Stimulated activated CD4-positive, alpha-beta T cell treated with anti-CD3 and anti-CD28 coated beads, TNF-alpha, amount 100 ng/mL, for 1 hour (primary cell): ENCODE results near the gene CEACAM18.
"Not testable (repeated sequence)": the region's sequence is repeated elsewhere in the genome, so short reads cannot be mapped to it uniquely, and the experiment has no call there.

ENCODE experiments used
- DNase-seq, 3 donors: peaks; one replicate each; pipeline ENCODE4 v3.0.0-alpha.2; 2020; ENCODE audit warnings: low read depth in 3 of 3, low spot score in 1 of 3

The CEACAM18 gene

GRCh38 chr19:51460164-51460992, 18.0 kb upstream of the CEACAM18 start:
- DNase-seq, result no peak

DNA sequence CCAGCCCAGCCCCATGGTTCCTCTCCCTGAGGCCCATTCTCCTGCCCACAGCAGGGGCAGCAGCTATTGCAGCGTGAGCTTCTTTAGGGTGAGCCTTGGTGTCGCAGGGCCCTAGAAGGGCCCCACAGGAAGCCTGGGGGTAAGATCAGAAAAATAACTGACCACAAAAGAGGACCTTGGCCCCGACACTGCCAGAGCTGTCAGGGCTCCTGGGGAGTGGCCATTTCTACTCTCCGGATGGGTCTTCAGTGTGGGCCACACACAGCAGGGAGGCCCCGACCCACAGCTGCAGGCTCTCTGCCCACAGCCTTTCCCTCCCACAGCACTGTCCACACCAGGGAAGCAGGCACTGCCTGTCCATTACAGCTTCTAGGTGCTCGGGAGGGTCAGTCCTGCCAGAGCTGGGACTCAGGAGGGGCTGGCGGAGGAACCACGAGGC, 16.6 kb upstream of the CEACAM18 start:
- DNase-seq, result no peak

GRCh38 chr19:51462276-51462675, 16.1 kb upstream of the CEACAM18 start:
- DNase-seq, result no peak

DNA sequence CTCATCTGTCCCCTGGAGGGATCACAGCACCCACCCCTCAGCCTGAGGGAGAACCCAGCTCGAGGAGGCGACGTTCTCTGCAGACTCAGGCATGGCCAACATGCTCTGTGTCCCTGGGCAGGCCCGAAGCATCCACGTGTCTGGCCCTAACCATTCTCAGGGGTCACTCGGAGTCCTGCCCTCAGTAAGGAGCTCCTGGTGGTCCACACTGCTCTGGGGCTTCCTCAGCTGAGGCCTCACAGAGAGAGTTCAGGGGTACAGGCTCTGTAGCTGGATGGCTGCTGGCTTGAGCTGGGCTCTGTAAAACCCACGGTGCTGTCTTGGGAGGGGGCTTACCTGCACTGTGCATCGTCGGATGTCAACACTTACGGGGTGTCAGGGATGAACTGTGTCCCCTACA, 15.7 kb upstream of the CEACAM18 start:
- DNase-seq, result no peak

GRCh38 chr19:51463976-51464581, 14.3 kb upstream of the CEACAM18 start:
- not testable (repeated sequence) for DNase-seq

DNA sequence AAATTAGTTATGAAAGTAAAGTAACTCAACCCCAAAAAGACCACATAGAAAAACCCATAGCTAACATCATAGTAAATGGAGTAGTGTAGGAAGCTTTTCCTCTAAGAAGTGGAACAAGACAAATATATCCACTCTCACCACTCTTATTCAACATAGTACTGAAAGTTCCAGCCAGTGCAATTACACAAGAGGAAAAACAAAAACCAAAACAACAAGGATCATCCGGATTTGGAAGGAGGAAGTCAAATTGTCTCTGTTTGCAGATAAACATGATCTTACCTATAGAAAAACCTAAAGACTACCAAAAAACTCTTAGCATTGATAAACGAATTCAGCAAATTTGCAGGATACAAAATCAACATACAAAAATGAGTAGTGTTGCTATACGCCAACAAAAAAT, 11.6 kb upstream of the CEACAM18 start:
- no peak for DNase-seq

DNA sequence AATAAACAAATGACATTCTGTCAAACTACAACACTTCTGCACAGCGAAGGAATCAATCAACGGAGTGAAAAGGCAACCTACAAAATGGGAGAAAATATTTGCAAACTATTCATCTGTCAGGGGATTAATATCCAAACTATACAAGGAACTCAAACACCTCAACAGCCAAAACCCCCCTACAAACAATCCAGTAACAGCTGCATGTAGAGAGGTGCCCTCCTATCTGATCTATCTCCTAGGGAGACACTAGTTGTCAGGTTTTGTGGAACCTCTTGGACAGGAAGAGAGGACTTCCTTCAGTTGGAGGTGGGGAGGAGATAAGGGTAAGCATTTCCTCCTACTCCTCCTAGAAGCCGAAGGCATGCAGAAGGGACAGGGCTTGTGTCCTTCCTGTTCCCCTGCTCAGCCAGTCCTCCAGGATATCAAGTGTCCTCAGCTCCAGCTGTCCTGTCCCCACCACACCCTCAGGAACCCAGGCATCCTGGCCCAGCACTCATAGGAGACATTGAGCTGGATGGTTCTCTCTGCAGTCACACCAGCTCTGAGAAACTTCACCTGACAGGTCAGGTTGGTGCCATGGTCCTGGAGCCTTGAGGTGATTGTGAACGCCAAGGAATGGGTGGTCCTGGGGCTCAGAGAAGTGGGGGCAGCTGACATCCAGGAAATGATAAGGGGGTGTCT, 10.3 kb upstream of the CEACAM18 start:
- DNase-seq, result no peak

DNA sequence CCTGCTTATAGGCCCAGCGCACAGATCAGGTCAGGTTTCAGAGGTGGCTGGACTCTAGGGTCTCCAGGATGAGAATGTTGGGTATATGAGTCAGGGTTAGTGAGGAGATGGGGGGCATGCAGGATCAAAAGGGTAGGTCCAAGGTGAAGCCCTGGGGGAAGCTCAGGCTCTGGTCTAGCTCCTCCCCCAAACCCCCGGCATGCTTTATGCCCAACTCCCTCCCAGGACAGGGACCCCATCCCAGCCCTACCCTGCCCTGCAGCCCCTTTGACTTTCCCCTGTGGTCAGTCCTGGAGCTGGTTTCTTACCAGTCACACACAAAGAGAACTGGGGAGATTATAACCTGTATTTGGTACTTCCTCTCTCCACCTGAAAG, 9.8 kb upstream of the CEACAM18 start:
- no peak for DNase-seq

DNA sequence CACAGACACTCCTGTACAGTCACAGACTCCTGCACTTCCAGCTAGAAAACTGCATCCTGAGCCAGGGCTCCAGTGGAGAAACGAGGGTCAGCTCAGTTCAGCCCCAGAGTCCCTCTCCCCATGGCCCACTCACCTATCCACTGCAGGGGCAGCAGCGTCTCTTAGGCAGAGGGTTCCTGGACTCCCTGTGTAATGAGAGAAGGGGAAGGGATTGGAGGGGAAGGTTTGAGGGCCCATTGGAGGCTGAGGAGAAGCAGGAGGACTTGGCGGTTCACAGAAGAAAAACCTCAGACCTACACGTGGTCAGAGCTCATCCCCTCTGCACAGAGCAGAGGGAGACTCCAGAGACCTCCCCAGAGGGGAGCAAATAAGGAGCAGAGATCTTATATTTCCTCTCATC, 9.2 kb upstream of the CEACAM18 start:
- no peak for DNase-seq

DNA sequence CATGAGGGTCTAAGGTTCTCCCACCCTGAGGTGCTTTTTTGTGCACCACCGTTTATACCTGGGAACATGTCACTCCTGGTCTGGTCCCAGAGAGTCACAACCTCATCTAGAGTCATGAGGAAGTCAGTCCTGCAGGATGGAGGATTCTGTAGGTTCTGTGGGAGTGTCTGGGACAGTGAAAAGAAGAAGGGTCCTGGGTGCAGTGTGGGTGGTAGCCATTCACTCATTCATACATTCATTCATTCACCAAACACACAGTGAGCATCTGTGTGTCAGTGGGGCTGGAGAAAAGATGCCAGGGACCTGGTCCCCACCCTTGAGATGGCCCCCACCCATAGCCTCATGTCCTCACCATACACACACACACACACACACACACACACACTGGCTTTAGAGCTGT, 8.7 kb upstream of the CEACAM18 start:
- no peak for DNase-seq

DNA sequence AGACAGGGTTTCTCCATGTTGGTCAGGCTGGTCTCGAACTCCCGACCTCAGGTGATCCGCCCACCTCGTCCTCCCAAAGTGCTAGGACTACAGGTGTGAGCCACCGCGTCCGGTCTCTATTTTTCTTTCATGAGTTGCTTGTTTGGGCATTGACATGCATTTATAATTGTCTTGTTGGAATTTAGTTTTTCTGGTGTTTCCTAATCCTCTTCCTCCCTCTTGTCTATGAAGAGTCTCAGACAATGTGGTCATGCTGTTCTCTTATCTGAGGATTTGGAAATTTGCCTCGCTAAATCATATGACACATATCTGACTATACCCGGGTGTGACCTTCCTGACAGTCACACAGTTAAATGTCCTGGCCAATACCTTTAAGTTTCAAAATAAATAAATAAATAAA, 7.4 kb upstream of the CEACAM18 start:
- DNase-seq, result no peak

- no peak for DNase-seq
Observed at GRCh38 chr19:51471527-51471926, 6.8 kb upstream of the CEACAM18 start.

DNA sequence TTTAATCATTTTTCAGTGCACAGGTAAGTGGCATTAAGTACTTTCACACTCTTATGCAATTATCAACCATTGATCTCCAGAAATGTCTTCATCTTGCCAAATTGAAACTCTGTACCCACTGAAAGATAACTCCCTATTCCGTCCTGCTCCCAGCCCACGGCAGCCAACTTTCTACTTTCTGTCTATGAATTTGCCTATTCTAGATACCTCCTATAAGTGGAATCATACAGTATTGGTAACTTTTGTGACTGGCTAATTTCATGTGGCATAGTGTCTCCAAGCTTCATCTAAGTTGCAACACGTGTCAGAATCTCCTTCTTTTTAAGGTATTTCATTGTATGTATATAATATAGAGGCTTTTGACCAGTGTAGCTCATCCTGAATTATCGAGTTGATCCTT, 5.7 kb upstream of the CEACAM18 start:
- no peak for DNase-seq

DNA sequence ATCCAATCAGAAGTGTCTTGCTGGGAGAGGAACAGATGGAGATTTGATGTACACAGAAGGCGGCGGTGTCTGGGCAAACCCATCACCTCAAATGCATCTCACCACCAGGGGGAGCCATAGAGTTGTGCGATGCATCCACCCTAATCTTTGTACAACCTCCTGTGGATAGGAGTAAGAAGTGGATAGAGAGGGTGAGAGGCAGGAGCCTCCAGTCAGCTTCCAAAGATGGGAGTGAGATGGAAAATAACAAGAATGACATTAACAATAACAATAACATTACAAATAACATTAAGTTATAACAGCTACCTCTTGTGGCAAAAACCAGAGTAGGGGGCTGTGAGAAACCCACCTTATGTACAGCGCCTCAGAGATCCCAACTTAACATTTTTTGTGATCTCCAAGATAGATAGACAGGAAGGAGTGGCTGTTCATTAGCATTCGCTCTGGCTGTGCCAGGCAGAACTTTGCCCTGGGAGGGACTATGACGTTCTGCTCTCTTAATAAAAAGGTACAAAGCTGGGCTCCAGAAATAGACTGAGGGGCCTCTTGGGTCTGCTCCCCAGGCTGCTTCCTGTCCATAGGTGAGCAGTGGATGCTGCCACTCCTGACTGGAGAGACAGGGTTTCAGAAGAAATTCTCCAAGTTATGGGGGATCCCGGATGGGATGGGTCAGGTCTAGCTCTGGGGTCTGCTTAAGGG, 5.2 kb upstream of the CEACAM18 start:
- DNase-seq, result peak; percentile 52 to 79 (median 54)

DNA sequence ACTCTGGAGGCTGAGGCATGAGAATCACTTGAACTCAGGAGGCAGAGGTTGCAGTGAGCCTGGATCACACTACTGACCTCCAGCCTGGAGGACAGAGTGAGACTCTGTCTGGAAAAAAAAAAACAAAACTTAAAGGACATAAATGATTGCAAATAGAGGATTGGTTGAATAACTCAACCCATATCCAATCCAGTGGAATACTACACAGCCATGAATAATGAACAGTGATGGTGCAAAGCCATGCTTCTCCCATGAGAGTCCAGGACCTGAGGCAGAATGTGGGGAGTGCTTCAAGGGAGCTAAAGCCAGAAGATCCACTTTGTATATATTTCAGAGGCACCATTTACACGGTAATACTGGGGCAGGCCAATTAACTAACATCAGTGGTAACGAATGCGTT, 2.2 kb upstream of the CEACAM18 start:
- no peak for DNase-seq

DNA sequence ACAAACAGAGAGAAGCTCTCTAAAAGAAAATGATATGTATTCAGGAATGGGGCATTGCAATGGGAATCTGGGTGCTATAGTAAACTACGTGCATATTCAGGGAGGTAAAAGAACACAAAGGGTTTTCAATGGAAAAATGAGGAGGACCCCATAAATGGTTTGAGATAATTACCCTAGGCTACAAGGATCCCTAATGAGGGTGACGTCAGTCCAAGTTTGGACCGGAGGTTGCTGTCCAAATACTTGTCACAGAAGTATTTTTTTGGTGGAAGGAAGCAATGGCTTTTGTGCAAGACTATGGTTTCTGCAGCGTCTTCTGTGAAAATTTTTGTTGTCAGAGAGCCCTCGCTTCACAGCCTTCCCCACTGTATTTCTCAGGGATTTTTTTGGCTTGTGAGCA, 995 bp upstream of the CEACAM18 start:
- DNase-seq, result no peak

DNA sequence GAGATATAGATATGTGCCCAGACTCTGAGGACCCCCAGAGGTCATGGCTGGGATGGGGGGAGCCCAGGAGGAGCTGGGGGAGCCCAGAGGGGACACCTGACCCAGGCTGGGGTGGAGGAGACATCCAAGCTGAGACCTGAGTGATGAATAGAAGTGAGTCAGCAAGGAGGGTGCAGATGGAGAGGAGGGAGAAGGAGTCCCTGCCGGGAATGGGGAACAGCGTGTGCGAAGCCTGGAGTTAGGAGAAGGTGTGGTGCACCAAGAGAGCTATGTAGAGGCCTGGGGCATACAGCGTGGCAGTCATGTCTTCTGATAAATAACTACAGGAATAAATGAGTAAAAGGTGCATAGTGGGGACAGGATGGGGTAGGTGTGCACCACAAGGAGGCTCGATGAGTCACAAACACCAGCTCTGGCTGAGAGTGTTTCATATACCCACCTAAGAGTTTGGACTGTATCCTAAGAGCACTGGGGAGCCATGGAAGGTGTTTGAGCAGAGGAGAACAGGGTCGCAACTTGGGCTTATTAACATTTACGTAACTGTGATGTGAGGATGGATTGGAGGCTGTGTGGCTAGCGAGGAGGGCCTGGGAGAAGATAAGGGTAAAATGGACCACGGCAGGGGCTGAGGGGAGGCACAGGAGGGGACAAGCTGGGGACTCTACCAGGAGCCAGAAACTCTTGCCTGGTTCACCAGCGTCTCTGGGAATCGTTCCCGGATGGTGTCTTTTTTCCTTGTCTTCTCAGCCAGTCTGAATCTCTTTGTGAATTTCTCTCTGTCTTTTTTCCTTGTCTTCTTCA, 1.4 kb downstream of the CEACAM18 start:
- DNase-seq, result no peak

- DNase-seq, result no peak
Observed at GRCh38 chr19:51480590-51480989, 2.3 kb downstream of the CEACAM18 start.

DNA sequence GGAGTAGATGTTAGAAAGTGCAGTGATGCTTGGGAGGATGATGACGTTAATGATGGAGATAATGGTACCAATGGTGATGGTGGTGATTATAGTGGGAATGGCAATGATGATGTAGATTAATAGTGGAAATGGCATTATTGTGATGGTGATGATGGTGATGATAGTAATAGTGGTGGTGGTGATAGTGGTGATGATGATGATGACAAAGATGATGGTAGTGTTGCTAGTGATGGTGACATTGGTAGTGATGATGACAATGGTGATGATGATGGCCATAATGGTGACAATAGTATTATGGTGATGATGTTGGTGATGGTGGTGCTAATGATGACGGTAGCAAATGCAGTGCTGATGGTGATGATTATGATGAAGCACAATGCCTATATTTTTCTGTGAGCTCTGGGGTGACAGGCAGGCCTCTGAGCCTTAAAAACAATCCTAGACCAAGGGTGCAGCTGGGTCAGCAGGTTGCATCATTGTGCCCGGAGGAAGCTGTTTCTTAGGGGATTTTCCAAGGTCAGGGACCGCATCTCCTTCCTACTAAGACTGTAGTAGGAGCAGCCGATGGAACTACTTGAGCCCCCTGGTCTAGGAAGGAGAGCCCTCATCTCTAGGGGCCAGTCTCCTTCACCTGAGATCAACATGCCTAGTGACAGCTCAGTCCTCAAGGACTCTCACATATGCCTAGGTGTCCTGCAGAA, 7.8 kb downstream of the CEACAM18 start:
- no peak for DNase-seq

GRCh38 chr19:51488491-51488890, 10.2 kb downstream of the CEACAM18 start:
- DNase-seq, result no peak
